ENCODE data around the gene CELF4.
"Not testable (repeated sequence)": the region's sequence is repeated elsewhere in the genome, so short reads cannot be mapped to it uniquely, and the experiment has no call there.

Gene CELF4

DNA sequence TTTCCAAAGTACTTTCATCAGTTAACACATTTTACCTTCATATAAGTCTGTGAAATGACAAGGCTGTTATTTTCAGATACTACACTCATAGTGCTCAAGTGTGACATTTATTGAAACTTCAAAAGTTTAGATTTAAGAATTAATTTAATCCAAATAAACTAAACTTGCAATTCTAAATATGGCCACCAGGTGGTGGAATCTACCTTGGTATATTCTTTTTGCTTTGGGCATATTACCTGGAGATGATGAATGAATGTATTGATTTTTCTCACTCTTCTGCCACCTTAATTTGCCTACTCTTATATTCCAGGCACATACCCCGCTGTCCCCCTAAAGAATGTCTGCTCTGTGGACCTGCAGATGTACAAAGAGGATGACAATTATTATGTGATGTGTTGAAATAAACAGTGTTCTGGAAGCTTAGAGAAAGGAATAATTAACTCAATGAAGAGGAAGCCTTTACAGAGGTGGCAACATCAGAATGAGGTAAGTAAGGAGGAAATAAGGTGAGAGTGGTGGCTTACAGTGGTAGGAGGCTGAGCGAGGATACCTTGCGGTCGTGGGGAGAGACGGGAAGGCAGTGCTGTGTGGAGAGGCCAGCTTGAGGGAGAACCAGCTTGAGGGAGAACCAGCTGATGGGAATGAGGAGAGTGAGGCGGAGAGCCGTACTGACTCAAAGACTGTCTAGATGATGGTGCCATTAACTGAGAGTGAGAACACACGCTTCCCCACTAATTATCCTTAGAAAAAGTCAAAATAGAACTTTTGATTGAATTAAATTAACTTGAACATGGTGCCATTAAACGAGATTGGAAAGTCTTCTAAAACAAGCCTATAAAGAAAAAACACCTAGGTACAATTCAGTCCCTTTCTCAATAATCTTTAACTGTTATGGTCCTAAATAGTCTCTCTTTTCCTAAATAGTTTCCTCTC, 179.5 kb downstream of the CELF4 start:
- no peak for DNase-seq

DNA sequence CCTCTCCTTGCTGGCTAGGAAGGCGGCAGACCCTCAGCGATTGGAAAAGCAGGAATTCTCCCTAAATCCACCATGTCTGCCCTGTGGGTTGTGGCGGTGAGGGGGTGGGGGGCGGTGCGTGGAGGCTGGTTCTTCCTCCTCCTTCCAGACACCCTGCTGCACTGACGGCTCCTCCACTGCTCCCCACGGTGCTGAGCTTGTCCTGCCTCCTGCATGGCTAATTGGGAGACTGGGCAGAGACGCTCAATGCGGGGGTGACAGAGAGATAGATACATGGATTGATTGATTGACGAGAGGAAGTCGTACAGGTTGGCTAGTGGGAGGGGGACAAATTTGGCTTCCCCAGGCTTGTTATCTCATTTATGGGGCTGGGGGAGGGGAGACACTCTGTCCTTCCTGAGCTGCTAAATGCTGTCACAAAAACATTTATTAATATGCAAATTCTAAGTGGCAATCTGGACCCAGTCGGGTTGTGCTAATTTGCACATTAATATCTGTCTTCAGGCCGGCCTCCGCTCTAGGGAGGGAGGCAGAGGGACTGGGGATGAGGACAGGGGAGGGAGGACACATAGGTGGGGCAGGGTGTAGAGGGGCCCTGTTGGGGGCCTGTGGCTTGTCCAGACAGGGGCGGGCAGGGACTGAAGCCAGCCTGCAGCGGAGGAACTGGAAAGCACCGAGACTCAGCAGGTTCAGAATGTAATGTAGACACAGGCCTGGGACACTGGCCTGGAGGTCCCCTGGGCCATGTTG, 181.6 kb downstream of the CELF4 start:
- no peak for DNase-seq

GRCh38 chr18:37383036-37383785, 182.4 kb downstream of the CELF4 start:
- DNase-seq = no peak

DNA sequence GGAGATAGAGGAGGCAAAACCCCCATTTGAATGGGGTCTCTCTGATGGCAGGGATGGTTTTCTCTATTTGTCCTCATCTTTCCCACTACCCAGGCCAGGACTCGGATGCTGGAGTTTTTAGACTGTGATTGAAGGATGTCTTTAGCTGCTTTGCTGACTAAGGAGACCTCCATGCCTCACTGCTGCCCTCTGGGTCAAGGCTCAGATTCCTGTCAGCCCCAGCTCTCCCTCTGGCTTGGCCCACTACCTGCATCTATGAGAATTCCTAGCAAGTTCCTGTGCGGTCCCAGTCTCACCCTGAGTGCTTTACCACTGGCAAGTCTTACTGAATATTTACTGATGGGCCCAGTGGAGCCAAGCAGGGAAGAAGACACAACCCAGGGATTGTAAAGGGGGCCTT, 184.0 kb downstream of the CELF4 start:
- no peak for DNase-seq

- DNase-seq = no peak
Measured at GRCh38 chr18:37380546-37381110, 185.0 kb downstream of the CELF4 start.

DNA sequence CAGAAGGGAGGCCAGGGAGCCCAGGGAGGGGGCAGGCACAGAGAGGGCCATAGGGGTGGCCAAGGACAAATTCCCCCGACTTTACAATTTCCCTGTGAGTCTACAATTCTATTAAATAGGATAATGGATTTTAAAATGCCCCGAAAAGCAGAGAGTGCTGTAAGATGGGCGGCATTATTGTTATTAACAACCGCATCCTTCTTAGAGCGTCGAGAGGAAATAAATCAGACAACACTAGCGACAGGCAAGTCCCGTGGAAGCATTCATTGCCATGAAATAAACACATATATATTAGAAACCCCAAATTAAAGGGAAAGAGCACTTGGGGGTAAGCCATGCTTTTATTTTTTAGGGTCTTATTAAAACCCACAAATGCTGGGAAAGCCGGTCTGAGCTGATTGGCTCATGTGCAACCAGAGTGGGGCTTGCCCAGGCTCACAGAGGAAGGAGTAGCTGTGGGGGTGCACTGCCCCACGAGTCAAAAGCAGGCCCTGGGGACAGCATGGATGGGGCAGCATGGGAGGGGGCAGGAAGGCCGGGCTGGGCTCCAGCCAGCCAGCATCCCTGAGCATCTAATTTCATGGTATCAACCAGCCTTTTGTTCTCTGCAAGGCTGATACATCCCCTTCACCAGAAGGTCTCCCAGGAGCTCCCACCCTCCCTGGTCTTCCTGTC, 187.1 kb downstream of the CELF4 start:
- no peak for DNase-seq

DNA sequence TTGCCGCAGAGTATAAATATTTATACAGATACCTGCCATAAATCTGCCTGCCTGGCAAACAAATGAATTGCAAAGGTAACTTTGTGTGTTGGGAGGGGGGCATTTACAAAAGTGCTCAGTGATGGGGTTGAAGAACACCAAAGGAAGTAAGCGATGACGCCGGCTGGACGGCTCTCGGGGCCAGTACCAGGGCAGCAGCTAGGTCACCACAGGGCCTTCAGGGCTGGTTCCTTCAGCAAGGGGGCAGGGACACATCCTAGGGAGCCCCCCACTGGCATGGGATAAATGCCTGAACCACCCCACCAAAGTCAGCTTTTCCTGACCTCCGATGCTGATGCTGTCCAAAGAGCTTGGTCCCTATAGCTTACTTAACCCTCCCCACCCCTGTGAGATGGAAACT, 190.4 kb downstream of the CELF4 start:
- DNase-seq = no peak

- DNase-seq = no peak
Measured at GRCh38 chr18:37368110-37368954, 197.3 kb downstream of the CELF4 start.

DNA sequence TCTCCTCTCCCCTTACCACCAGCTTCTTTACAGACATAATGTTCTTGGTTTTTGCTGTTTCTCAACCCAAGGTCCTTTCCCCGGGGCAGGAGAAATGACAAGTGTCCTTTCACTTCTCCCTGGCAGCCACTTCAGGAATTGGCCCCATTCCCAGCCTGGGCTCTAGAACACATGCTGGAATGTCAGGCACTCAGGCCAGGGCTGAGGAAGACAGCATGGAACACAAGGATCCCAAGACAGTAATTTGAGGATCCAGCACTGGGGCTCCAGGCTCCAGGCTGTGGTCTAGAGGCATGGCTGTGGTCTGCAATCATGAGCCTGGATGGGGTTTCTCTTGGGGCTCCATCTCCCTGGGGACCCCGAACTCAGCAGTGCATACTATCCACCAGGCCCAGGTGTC, 201.4 kb downstream of the CELF4 start:
- no peak for DNase-seq

DNA sequence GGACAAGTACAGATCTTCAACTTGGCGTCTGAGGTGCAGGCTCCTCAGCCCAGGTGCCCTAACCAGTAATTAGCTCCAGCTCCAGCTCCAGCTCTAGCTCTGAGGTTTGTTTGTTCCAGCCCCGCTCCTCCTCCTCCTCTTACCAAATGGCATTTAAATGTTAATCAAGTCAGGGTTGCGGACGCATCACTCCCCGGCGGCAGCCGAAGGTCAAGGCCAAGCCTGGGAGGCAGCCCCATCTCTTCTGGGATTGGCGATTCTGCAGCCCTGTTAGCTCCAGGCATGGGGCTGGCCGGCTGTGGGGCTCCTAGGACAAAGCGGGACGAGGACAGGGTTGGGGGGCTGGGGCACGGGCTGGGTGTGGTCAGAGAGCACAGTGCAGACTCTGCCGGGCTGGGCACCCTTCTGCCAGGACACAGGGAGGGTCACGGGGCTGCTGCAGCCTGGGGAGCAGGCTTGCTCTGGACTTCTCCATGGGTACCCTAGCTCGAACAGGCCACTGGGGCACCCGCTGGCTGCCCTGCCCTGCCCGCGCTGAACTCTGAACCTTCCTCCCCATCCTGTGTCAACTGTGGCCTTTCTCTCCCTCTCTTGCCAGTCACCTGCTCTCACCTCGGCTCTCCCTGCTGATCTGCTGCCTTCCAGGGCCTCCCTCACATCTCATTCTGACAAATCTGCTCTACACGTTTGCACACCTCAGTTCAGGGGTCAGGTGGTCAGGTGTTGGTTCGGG, 203.3 kb downstream of the CELF4 start:
- no peak for DNase-seq

DNA sequence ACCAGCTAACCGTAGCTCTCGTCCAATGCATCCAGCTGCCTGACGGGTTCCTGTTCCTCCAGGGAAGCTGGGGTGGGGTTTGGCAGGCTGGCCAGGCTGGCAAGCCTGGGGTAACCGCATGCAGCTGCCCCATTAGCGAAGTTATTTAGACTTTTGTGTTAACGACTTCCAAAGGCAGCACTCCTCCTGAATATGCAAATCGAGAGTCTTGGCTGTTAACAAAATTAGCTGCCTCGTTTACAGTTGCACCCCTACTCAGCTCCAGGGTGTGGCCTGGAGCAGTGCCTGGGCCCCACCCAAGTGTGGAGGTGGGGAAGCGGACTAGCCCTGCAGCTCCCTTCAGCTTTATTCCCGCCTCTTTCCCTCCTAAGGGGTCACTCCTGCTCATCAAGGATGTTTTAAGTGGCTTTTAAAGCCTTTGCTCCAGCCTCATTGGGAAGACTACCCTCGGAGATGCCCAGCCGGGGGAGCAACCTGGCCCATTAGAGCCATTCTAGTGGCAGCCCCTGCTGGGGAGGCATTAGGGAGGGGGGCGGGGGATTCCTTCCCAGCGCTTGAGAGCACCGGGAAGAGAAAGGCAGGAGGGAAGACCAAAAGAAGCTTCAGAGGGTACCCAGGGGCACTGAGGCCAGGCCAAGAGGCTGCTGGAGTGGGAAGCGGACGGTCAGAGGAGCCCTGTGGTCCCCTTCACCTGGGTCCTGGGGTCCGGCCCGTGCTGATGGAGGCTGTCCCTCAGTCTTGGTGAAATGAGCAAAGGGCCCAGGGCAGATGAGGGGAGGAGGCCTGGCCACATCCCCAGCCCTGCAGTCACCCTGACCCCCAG, 204.1 kb downstream of the CELF4 start:
- no peak for DNase-seq

DNA sequence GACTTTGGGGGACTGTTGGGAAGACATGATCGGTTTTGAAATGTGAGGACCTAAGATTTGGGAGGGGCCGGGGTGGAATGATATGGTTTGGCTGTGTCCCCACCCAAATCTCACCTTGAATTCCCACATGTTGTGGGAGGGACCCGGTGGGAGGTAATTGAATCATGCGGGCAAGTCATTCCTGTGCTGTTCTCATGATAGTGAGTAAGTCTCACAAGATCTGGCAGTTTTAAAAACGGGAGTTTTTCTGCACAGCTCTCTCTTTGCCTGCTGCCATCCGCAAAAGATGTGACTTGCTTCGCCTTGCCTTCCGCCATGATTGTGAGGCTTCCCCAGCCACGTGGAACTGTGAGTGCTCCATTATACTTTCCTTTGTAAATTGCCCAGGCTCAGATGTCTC, 207.5 kb downstream of the CELF4 start:
- not testable (repeated sequence) for DNase-seq

DNA sequence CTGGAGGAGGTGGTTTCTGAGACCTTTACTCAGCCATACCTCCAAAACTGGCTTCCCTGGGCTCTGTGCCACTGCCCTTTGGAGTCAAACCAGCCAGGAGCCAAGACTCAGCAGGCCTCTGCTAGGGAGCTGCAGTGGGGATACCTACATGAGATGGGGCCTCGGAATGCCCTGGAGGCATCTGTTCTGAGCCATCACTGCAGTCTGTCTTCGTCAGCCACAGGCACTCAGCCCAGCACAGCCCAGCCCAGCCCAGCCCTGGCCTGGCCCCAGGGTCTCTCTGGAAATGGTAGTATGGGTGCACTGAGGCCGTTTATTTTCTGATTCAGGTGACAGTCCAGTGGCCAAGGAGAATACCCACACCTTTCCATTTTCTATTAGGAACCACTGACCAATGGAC, 209.8 kb downstream of the CELF4 start:
- no peak for DNase-seq

DNA sequence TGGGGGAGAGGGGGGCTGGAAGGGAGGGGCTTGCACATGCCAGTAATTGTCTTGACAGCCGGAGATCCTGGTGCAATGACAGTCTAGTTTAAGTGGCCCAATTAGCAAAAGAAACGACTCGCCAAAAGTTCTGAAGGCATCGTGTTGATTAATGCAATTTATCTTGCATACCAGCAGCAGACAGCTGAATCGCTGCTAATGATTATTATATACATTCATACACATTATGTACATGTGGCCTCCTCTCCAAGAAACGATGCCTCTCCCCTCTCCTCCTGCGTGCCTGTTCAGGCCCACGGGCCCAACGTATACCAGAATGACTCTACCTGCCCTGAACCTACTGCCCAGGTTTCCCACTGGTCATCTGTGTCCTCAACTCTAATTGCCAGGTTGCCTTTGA, 214.5 kb downstream of the CELF4 start:
- no peak for DNase-seq

- no peak for DNase-seq
Measured at GRCh38 chr18:37348729-37349128, 216.9 kb downstream of the CELF4 start.

DNA sequence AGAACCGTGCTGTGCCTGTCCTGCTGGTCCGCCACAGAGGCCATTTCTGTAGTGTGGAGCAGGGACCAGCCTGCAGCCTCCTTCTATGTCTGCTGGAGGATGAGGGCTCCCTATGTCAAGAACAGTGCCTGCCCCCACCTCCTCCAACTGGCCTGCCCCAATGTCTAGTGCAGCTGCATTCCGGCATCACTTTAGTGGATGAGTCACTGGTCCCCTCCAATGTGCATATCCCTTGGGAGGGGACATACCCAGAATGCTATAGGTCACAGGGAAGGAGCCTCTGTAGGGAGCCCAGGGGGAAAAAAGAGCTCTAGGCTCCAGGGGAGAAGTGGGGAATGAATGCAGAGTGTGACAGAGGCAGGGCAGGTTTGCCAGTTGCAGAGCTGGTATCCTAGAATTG, 219.6 kb downstream of the CELF4 start:
- no peak for DNase-seq

GRCh38 chr18:37343542-37343851, 222.1 kb downstream of the CELF4 start:
- no peak for DNase-seq

GRCh38 chr18:37341473-37342086, 224.0 kb downstream of the CELF4 start:
- DNase-seq = no peak

DNA sequence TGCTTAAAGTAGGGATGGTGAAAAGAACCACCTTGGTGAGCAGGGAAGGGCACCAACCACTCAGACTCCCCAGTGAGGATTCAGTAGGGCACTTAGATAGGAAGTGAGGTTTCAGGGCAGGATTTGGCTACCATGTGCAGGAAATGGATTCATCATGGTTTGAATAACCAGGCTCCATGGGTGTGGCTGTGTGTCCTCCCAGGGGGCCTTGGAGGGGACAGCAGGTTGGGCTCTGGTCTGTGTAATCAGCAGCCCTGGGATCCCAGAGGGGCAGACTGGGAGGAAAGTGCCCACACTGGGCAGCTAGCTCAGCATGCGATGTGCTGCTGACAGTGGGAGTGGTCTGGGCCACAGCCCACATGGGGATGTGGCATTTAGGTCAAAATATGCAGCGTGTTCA, 224.6 kb downstream of the CELF4 start:
- no peak for DNase-seq
